GM12878 (cell line): ENCODE measurements around the gene HNRNPM.

Source experiments
- BCL11A ChIP-seq: IDR thresholded peaks from 2 replicates; pipeline ENCODE4 v1.6.1; 2011; ENCODE audit warnings: low read depth, low read length
- CBFB ChIP-seq: IDR thresholded peaks from 2 replicates; pipeline ENCODE4 v1.6.1; 2016; ENCODE audit warnings: antibody characterized with exemption, low read depth
- ETV6 ChIP-seq, 2 experiments: fragments of 450-650 bp in 1 of 2; IDR thresholded peaks in 1 of 2; conservative IDR thresholded peaks in 1 of 2; 2 replicates each; pipeline ENCODE4 v1.6.1; 2014; ENCODE audit warnings: antibody characterized with exemption in 1 of 2, borderline replicate concordance in 1 of 2, low read depth in 1 of 2, mild to moderate bottlenecking in 1 of 2, moderate library complexity in 1 of 2
- IRF5 ChIP-seq: fragments of 450-650 bp; IDR thresholded peaks from 2 replicates; pipeline ENCODE4 v1.6.1; 2017; ENCODE audit warnings: borderline replicate concordance
- MYC ChIP-seq: IDR thresholded peaks from 2 replicates; pipeline ENCODE4 v1.6.1; 2011; ENCODE audit warnings: mild to moderate bottlenecking, low read length, moderate library complexity, inconsistent platforms; ENCODE audit not compliant: insufficient read depth, insufficient replicate concordance, insufficient read length, severe bottlenecking
- POLR2A ChIP-seq: IDR thresholded peaks from 2 replicates; pipeline ENCODE4 v1.6.1; 2011; ENCODE audit warnings: low read depth, mild to moderate bottlenecking, low read length
- SMC3 ChIP-seq: IDR thresholded peaks from 2 replicates; pipeline ENCODE4 v1.6.1; 2011; ENCODE audit warnings: low read length, improper control_type of control experiment, borderline replicate concordance
- SP1 ChIP-seq: IDR thresholded peaks from one replicate; pipeline ENCODE4 v1.6.1; 2011; ENCODE audit warnings: low read depth, low read length
- SREBF1 ChIP-seq: IDR thresholded peaks from 2 replicates; pipeline ENCODE4 v1.6.1; 2012; ENCODE audit warnings: mild to moderate bottlenecking, low read length
- ZBTB11 ChIP-seq: fragments of 450-650 bp; formaldehyde crosslinking; IDR thresholded peaks from 2 replicates; pipeline ENCODE4 v1.5.0; 2022; ENCODE audit warnings: mild to moderate bottlenecking, missing genetic modification characterization
- TF ChIP-seq, protein P1 (sequence below), 3 experiments: IDR thresholded peaks in 2 of 3; conservative IDR thresholded peaks in 1 of 3; 2 replicates each; pipeline ENCODE4 v1.5.1; 2011; ENCODE audit warnings: low read depth in 3 of 3, low read length in 3 of 3, mild to moderate bottlenecking in 3 of 3, control low read depth in 2 of 3, moderate library complexity in 2 of 3, inconsistent platforms in 1 of 3, mixed read lengths in 1 of 3; ENCODE audit not compliant: control insufficient read depth in 2 of 3, insufficient read depth in 1 of 3; ENCODE audit errors: extremely low read depth in 1 of 3
- TF ChIP-seq, protein P2 (sequence below): IDR thresholded peaks from 2 replicates; pipeline ENCODE4 v1.6.1; 2012; ENCODE audit warnings: low read depth, low read length, improper control_type of control experiment

GRCh38 chr19:8483165-8483564 is 38.4 kb downstream of the HNRNPM start:
- no peak for TF ChIP-seq ZBTB11 (CRISPR knock-in tag)
- TF ChIP-seq POLR2A, result no peak
- TF ChIP-seq, protein P1, sequence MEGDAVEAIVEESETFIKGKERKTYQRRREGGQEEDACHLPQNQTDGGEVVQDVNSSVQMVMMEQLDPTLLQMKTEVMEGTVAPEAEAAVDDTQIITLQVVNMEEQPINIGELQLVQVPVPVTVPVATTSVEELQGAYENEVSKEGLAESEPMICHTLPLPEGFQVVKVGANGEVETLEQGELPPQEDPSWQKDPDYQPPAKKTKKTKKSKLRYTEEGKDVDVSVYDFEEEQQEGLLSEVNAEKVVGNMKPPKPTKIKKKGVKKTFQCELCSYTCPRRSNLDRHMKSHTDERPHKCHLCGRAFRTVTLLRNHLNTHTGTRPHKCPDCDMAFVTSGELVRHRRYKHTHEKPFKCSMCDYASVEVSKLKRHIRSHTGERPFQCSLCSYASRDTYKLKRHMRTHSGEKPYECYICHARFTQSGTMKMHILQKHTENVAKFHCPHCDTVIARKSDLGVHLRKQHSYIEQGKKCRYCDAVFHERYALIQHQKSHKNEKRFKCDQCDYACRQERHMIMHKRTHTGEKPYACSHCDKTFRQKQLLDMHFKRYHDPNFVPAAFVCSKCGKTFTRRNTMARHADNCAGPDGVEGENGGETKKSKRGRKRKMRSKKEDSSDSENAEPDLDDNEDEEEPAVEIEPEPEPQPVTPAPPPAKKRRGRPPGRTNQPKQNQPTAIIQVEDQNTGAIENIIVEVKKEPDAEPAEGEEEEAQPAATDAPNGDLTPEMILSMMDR (IDR thresholded peaks at IDR 0.05 in 2 of 3, conservative IDR thresholded peaks at IDR 0.05 in 1 of 3; ENCODE audit: control insufficient read depth in 2 of 3, extremely low read depth in 1 of 3, insufficient read depth in 1 of 3, low read depth in 3 of 3, low read length in 3 of 3), result no peak
- no peak for TF ChIP-seq SP1
- TF ChIP-seq ETV6 (conservative IDR thresholded peaks at IDR 0.05 in 1 of 2, IDR thresholded peaks at IDR 0.05 in 1 of 2; ENCODE audit: borderline replicate concordance in 1 of 2, low read depth in 1 of 2), result no peak
- no peak for TF ChIP-seq SREBF1
- no peak for TF ChIP-seq SMC3
- no peak for TF ChIP-seq IRF5
- TF ChIP-seq BCL11A, result no peak
- TF ChIP-seq, protein P2, sequence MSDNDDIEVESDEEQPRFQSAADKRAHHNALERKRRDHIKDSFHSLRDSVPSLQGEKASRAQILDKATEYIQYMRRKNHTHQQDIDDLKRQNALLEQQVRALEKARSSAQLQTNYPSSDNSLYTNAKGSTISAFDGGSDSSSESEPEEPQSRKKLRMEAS, result no peak
- no peak for TF ChIP-seq MYC
- no peak for TF ChIP-seq CBFB
